Neuronal stem cell (in vitro differentiated cells): ENCODE measurements around the gene STK39.

Experiments
- DNase-seq: peaks from one replicate; pipeline ENCODE4 v3.0.0-alpha.2; 2013; ENCODE audit warnings: low spot score
- H2AFZ ChIP-seq: one replicate; pipeline ENCODE4 v1.6.1; 2013; ENCODE audit warnings: mild to moderate bottlenecking, low read length, inconsistent platforms
- H2AK5ac ChIP-seq: 2 replicates; pipeline ENCODE4 v1.6.1; 2013; ENCODE audit warnings: low read depth, mild to moderate bottlenecking, inconsistent platforms, low read length, moderate library complexity, mixed read lengths
- H2BK120ac ChIP-seq: 2 replicates; pipeline ENCODE4 v1.6.1; 2013; ENCODE audit warnings: low read depth, mild to moderate bottlenecking, inconsistent platforms, low read length, moderate library complexity, mixed read lengths
- H2BK12ac ChIP-seq: one replicate; pipeline ENCODE4 v1.6.1; 2013; ENCODE audit warnings: low read length, inconsistent platforms
- H2BK15ac ChIP-seq: 2 replicates; pipeline ENCODE4 v1.6.1; 2013; ENCODE audit warnings: mild to moderate bottlenecking, low read length, inconsistent platforms, mixed read lengths
- H2BK5ac ChIP-seq: one replicate; pipeline ENCODE4 v1.6.1; 2013; ENCODE audit warnings: inconsistent platforms, mild to moderate bottlenecking, low read length, moderate library complexity
- H3K14ac ChIP-seq: one replicate; pipeline ENCODE4 v1.6.1; 2013; ENCODE audit warnings: low read length, inconsistent platforms
- H3K18ac ChIP-seq: 2 replicates; pipeline ENCODE4 v1.6.1; 2013; ENCODE audit warnings: low read length, inconsistent platforms
- H3K23ac ChIP-seq: 2 replicates; pipeline ENCODE4 v1.6.1; 2013; ENCODE audit warnings: low read depth, mild to moderate bottlenecking, mixed read lengths, low read length, inconsistent platforms; ENCODE audit not compliant: poor library complexity
- H3K27ac ChIP-seq: replicated peaks from 3 replicates; pipeline ENCODE4 v1.5.1; 2013; ENCODE audit warnings: low read length, inconsistent platforms
- H3K27me3 ChIP-seq, 3 experiments: 2 replicates each; pipeline ENCODE4 v1.6.1; 2013; ENCODE audit warnings: low read length in 3 of 3, mild to moderate bottlenecking in 2 of 3, inconsistent platforms in 1 of 3, low read depth in 1 of 3, mixed read lengths in 1 of 3, moderate library complexity in 1 of 3; ENCODE audit not compliant: control insufficient read depth in 3 of 3, insufficient read depth in 3 of 3
- H3K36me3 ChIP-seq, 2 donors: replicated peaks in 1 of 2; 2 replicates each; pipeline ENCODE4 v1.6.1; 2013; ENCODE audit warnings: low read length in 2 of 2; ENCODE audit not compliant: control insufficient read depth in 2 of 2, insufficient read depth in 2 of 2
- H3K4ac ChIP-seq: 2 replicates; pipeline ENCODE4 v1.6.1; 2013; ENCODE audit warnings: inconsistent platforms, mild to moderate bottlenecking, low read length, moderate library complexity
- H3K4me1 ChIP-seq, 2 donors: 1 replicate in 1 of 2; 2 replicates in 1 of 2; pipeline ENCODE4 v1.6.1; 2013; ENCODE audit warnings: low read length in 2 of 2, low read depth in 1 of 2; ENCODE audit not compliant: control insufficient read depth in 2 of 2, insufficient read depth in 1 of 2
- H3K4me2 ChIP-seq: one replicate; pipeline ENCODE4 v1.6.1; 2013; ENCODE audit warnings: mild to moderate bottlenecking, low read length, inconsistent platforms; ENCODE audit not compliant: insufficient read depth, poor library complexity, severe bottlenecking
- H3K4me3 ChIP-seq, 2 donors: 2 replicates each; pipeline ENCODE4 v1.5.1; 2013; ENCODE audit warnings: low read length in 2 of 2, mild to moderate bottlenecking in 2 of 2, inconsistent platforms in 1 of 2, moderate library complexity in 1 of 2
- H3K79me1 ChIP-seq: one replicate; pipeline ENCODE4 v1.6.1; 2013; ENCODE audit warnings: low read depth, mild to moderate bottlenecking, inconsistent platforms, low read length, moderate library complexity
- H3K9ac ChIP-seq: one replicate; pipeline ENCODE4 v1.6.1; 2013; ENCODE audit warnings: mild to moderate bottlenecking, low read depth, low read length, inconsistent platforms; ENCODE audit not compliant: poor library complexity
- H3K9me3 ChIP-seq, 2 donors: replicated peaks in 1 of 2; 2 replicates each; pipeline versions ENCODE3 to v1.6.1; 2013; ENCODE audit warnings: low read length in 2 of 2, mild to moderate bottlenecking in 2 of 2, inconsistent platforms in 1 of 2, low read depth in 1 of 2, mixed read lengths in 1 of 2, moderate library complexity in 1 of 2; ENCODE audit not compliant: control insufficient read depth in 2 of 2, insufficient read depth in 1 of 2
- H4K8ac ChIP-seq: one replicate; pipeline ENCODE4 v1.6.1; 2013; ENCODE audit warnings: low read depth, mild to moderate bottlenecking, inconsistent platforms, low read length, moderate library complexity
- H4K91ac ChIP-seq: one replicate; pipeline ENCODE4 v1.6.1; 2013; ENCODE audit warnings: low read length, low read depth, mild to moderate bottlenecking, inconsistent platforms; ENCODE audit not compliant: poor library complexity
- WGBS, 2 donors: extraction: QIAGEN DNeasy Blood & Tissue Kit; methylation state at CpG; one replicate each; pipeline ENCODE4 v1.1.7; 2013; ENCODE audit warnings: missing lambda C conversion rate in 2 of 2, mixed read lengths in 1 of 2; ENCODE audit not compliant: insufficient read length in 2 of 2, insufficient replicate concordance in 1 of 2; ENCODE audit errors: extremely low coverage in 2 of 2; 5-methylcytosine and 5-hydroxymethylcytosine counted together

The STK39 gene

DNA sequence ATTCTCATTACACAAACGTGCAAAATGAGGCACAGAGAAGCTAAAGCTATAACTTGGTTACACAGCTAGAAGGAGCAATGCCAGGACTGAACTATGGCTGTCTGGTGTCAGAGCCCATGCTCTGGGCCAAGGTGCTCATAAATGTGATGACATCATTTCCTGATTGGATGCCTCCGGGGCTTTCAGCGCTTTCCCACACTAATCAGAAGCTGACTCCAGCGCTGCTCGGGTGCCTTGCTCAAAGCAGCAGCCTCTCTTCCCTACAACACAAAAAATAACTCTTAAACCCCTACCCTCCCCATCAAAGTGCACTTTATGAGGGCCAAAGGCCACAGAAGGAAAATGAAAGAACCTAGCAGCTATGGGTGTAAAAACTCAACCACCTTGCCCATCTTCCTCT, 90.7 kb downstream of the STK39 start:
- Histone ChIP-seq H2BK120ac (no peak overlapping the region), H3K4me2 (no peak overlapping the region), H3K27me3 (no peaks in the 10 kb centered on the region), H2BK12ac (no peak overlapping the region), H3K79me1 (no peaks in the 10 kb centered on the region), H4K91ac (no peak overlapping the region), H3K14ac (no peak overlapping the region), H2BK5ac (no peak overlapping the region), H3K4me3 (no peak overlapping the region), H3K9ac (no peak overlapping the region), H3K27ac (no peak overlapping the region), H4K8ac (no peak overlapping the region), H3K4me1 (no peaks in the 10 kb centered on the region), H3K36me3 (peaks cover 0 to 74% of the 10 kb centered on the region in 2 donors), H2AFZ (no peak overlapping the region), H3K9me3 (no peaks in the 10 kb centered on the region), H3K18ac (no peak overlapping the region), H2AK5ac (no peak overlapping the region), H3K23ac (no peak overlapping the region), H3K4ac (no peak overlapping the region), H2BK15ac (no peak overlapping the region)
- WGBS, 2 donors: no CpG with 5 or more reads among the region's 5 CpGs
- no peak for DNase-seq

DNA sequence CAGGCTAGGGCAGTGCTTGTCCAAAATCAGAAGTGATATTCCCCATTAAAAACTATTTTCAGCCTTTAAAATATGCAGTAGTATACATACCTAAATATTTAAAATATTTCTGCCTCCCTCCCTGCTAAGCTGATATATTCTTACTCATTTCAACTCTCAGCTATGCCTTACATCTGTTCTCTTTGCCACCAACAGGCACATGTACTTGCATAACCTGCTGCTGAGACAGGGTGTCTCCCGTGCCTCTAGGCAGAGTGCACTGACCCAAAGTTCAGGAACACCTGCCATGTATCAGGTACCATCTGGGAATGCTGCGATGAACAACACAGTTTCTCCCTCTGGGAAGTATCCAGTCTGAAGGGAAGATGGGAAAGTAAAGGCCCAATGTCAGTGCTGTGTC, 91.7 kb downstream of the STK39 start:
- H3K14ac ChIP-seq: no peak overlapping the region
- H3K23ac ChIP-seq: no peak overlapping the region
- H3K4me1 ChIP-seq: no peaks in the 10 kb centered on the region
- no peak overlapping the region for H3K18ac ChIP-seq
- no peak overlapping the region for H3K27ac ChIP-seq
- H2BK15ac ChIP-seq: no peak overlapping the region
- no CpG with 5 or more reads among the region's 2 CpGs for WGBS, 2 donors
- H2AFZ ChIP-seq: no peak overlapping the region
- no peaks in the 10 kb centered on the region for H3K27me3 ChIP-seq
- H3K4me2 ChIP-seq: no peak overlapping the region
- no peaks in the 10 kb centered on the region for H3K79me1 ChIP-seq
- no peaks in the 10 kb centered on the region for H3K9me3 ChIP-seq
- H4K91ac ChIP-seq: no peak overlapping the region
- no peak overlapping the region for H2AK5ac ChIP-seq
- H3K36me3 ChIP-seq: peaks cover 0 to 69% of the 10 kb centered on the region in 2 donors
- no peak overlapping the region for H2BK12ac ChIP-seq
- H4K8ac ChIP-seq: no peak overlapping the region
- no peak overlapping the region for H2BK5ac ChIP-seq
- H3K9ac ChIP-seq: no peak overlapping the region
- no peak for DNase-seq
- no peak overlapping the region for H3K4me3 ChIP-seq
- H2BK120ac ChIP-seq: no peak overlapping the region
- no peak overlapping the region for H3K4ac ChIP-seq

DNA sequence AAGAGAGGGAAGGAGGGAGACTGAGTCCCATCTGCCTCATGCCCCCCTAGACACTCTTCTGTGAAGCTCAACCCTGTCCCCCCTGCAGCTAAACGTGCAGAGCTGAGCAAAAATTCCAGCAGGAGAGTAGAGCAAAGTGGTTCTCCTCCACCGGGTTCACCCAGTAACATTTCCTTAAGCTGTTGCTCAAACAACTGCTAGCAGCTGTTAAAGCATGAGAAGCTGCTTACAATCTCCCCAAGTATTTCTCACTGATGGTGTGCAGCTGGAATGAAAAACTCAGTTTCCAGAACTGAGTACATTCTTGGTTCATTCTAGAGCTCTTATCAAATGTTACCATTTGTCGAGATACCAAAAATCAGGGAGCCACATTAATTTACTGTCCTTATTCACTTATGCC, 92.3 kb downstream of the STK39 start:
- H2AFZ ChIP-seq: no peak overlapping the region
- H4K8ac ChIP-seq: no peak overlapping the region
- WGBS, 2 donors: no CpG with 5 or more reads among the region's 3 CpGs
- H4K91ac ChIP-seq: no peak overlapping the region
- DNase-seq: no peak
- H3K18ac ChIP-seq: no peak overlapping the region
- no peak overlapping the region for H3K27ac ChIP-seq
- H2BK15ac ChIP-seq: no peak overlapping the region
- no peak overlapping the region for H2BK12ac ChIP-seq
- no peak overlapping the region for H3K4ac ChIP-seq
- H3K4me2 ChIP-seq: no peak overlapping the region
- no peak overlapping the region for H3K14ac ChIP-seq
- no peak overlapping the region for H3K9ac ChIP-seq
- H2BK120ac ChIP-seq: no peak overlapping the region
- no peak overlapping the region for H2AK5ac ChIP-seq
- no peak overlapping the region for H3K4me3 ChIP-seq
- H3K9me3 ChIP-seq: no peaks in the 10 kb centered on the region
- no peak overlapping the region for H3K23ac ChIP-seq
- H3K36me3 ChIP-seq: peaks cover 0 to 68% of the 10 kb centered on the region in 2 donors
- H3K79me1 ChIP-seq: no peaks in the 10 kb centered on the region
- no peak overlapping the region for H2BK5ac ChIP-seq
- H3K4me1 ChIP-seq: no peaks in the 10 kb centered on the region
- H3K27me3 ChIP-seq: no peaks in the 10 kb centered on the region

DNA sequence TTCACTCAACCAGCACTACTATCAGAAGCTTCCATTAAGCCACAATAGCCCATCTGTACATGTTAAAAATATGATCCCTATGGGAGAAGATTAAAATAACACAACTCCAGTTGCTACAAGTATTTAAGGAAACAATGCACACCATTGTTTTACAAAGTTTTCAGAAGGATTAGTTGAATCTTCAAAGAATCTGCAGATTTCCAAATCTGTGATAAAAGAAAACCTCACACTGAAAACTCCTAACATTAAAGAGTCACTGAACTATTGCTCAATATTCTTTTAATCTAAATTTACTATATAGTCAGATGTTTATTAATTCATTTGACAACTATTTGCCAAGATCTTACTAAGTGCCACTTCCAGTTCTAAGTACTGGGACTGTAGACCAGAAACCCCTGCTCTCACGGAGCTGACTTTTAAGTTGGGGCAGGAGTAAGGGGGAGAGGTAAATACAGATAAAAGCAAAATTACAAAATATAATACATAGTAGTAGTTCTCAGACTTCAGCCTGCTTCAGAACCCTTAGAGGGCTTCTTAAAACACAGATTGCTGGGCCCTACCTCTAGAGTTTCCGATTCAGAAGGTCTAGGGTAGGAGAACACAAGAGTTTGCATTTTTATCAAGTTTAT, 94.4 kb downstream of the STK39 start:
- no peaks in the 10 kb centered on the region for H3K27me3 ChIP-seq
- no peak overlapping the region for H4K91ac ChIP-seq
- WGBS, 2 donors: no CpG with 5 or more reads among the region's 2 CpGs
- H3K4me3 ChIP-seq: no peak overlapping the region
- H2AFZ ChIP-seq: no peak overlapping the region
- no peak overlapping the region for H3K14ac ChIP-seq
- H3K23ac ChIP-seq: no peak overlapping the region
- no peaks in the 10 kb centered on the region for H3K9me3 ChIP-seq
- no peaks in the 10 kb centered on the region for H3K79me1 ChIP-seq
- H2BK12ac ChIP-seq: no peak overlapping the region
- H3K36me3 ChIP-seq: peaks cover 0 to 52% of the 10 kb centered on the region in 2 donors
- H3K9ac ChIP-seq: no peak overlapping the region
- DNase-seq: no peak
- no peak overlapping the region for H2BK15ac ChIP-seq
- H3K4me2 ChIP-seq: no peak overlapping the region
- H3K27ac ChIP-seq: no peak overlapping the region
- no peak overlapping the region for H2BK120ac ChIP-seq
- H3K18ac ChIP-seq: no peak overlapping the region
- no peak overlapping the region for H2BK5ac ChIP-seq
- no peak overlapping the region for H2AK5ac ChIP-seq
- H4K8ac ChIP-seq: no peak overlapping the region
- H3K4ac ChIP-seq: no peak overlapping the region
- peaks cover 0 to 4% of the 10 kb centered on the region in 2 donors for H3K4me1 ChIP-seq
